ENCODE measurements around the gene NTN3. TPM values are rescaled to one million over a fixed set of nuclear protein-coding genes. Genes with fewer than 3 reads are reported as not detected.

Gene NTN3
- 0.73 and 0.97 TPM in 2 replicates for total RNA-seq

GRCh38 chr16:2471016-2471652 is at the start of gene NTN3:
NTN3 (plus strand) TSS chr16:2471297; CDS start chr16:2471702, 405 bp downstream.

GRCh38 chr16:2429034-2429770 is 41.9 kb upstream of the NTN3 start, which contains the start of gene CCNF:
CCNF (plus strand) TSS chr16:2429447; CDS start chr16:2429482, 35 bp downstream.

GRCh38 chr16:2459647-2460390 is 11.3 kb upstream of the NTN3 start, which contains the start of gene TEDC2:
TEDC2 (plus strand) TSS chr16:2460109; CDS start chr16:2460145, 36 bp downstream.

GRCh38 chr16:2474877-2475412 is 3.8 kb downstream of the NTN3 start, which contains the start of gene TBC1D24:
TBC1D24 (plus strand) TSS chr16:2475127; CDS start chr16:2496149, 21,022 bp downstream.

GRCh38 chr16:2513405-2514332 is 42.6 kb downstream of the NTN3 start, which contains the start of gene ATP6V0C:
ATP6V0C (plus strand) TSS chr16:2513952; CDS start chr16:2514104, 152 bp downstream.

GRCh38 chr16:2520097-2520783 is 49.1 kb downstream of the NTN3 start, which contains the start of gene AMDHD2:
AMDHD2 (plus strand) TSS chr16:2520371; CDS start chr16:2520459, 88 bp downstream.

Small RNA genes within 50 kb of the gene (small RNA-seq; reads per million reads assigned to genes)
- not detected for gene AC093525.1
- not detected for gene MIR6768

Other genes starting within 250 kb of the NTN3 start
- 27.2 and 33.3 TPM in 2 replicates for gene E4F1, start 247.7 kb upstream of the NTN3 start, total RNA-seq
- 0.85 and 0.97 TPM in 2 replicates for gene DNASE1L2, start 234.9 kb upstream of the NTN3 start, total RNA-seq
- gene ECI1, start 219.7 kb upstream of the NTN3 start, total RNA-seq, result 35.7 and 37.3 TPM in 2 replicates
- 68.7 and 69.3 TPM in 2 replicates for gene RNPS1, start 203.2 kb upstream of the NTN3 start, total RNA-seq
- gene ABCA3, start 130.6 kb upstream of the NTN3 start, total RNA-seq, result 0.36 and 1.9 TPM in 2 replicates
- gene CCNF, start 41.9 kb upstream of the NTN3 start, total RNA-seq, result 6.0 and 6.7 TPM in 2 replicates
- gene TEDC2, start 11.2 kb upstream of the NTN3 start, total RNA-seq, result 1.1 and 1.2 TPM in 2 replicates
- 28.7 and 31.0 TPM in 2 replicates for gene TBC1D24, start 3.8 kb downstream of the NTN3 start, total RNA-seq
- gene ATP6V0C, start 42.7 kb downstream of the NTN3 start, total RNA-seq, result 14.6 and 27.6 TPM in 2 replicates
- gene AMDHD2, start 49.1 kb downstream of the NTN3 start, total RNA-seq, result 54.8 and 66.0 TPM in 2 replicates
- not detected in 2 replicates for gene CEMP1, start 60.1 kb downstream of the NTN3 start, total RNA-seq
- gene PDPK1, start 66.7 kb downstream of the NTN3 start, total RNA-seq, result 25.7 and 32.5 TPM in 2 replicates
- 24.2 and 28.9 TPM in 2 replicates for gene KCTD5, start 211.2 kb downstream of the NTN3 start, total RNA-seq
- 1.8 and 1.9 TPM in 2 replicates for gene PRSS27, start 248.9 kb downstream of the NTN3 start, total RNA-seq